AG09319 (cell line): Measurements from ENCODE around the gene UTS2R.

Experiments used
- DNase-seq: peaks from one replicate; pipeline ENCODE4 v3.0.0-alpha.2; 2010; ENCODE audit warnings: low read depth; ENCODE audit errors: extremely low read depth
- TF ChIP-seq, protein P1 (sequence below): IDR thresholded peaks from 2 replicates; pipeline ENCODE4 v1.5.1; 2011; ENCODE audit warnings: low read depth, mild to moderate bottlenecking, inconsistent platforms, low read length, moderate library complexity

The UTS2R gene

DNA sequence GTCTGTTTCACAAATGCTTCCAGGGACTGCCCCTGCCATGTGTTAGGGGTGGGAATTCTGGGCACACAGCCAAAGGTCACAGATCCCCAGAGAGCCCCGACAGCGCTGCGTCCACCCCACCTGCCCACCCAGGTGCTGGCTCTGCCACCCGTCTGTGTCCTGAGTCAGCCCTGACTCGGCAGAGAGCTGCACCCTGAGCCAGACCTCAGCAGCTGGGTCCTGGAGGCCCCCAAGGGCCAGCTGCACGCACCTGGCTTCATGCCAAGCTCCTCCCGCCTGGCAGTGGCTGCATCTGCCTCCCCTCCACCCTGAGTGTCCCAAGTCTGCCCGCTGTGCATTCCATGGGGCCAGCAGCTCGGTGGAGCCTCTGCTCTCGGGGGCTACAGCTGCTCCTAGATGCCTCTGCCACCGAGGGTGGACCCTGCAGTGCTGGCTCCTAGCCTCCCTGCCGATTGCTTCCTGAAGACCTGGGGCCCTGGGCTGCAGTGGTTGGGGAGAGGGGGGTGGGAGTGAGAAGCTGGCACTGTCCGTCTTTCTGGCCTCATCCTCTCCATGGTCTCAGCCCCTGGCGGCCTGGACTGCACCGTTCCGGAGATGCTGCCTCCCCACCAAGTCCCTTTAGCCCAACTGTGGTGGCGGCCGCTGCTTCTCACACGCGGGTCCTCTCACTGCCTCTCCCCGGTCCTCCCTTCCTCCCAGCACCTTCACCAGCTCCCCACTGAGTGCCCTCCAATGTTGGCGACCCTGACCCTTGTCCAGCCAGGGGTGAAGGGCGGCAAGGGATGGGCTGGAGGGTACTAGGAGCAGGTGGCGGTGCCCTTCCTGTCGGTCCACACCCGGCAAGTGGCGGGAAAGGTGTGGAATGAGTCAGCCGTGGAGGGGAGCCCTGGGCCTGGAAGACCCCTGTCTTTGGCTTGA is 41.0 kb upstream of the UTS2R start:
- DNase-seq, result no peak
- TF ChIP-seq, protein P1, sequence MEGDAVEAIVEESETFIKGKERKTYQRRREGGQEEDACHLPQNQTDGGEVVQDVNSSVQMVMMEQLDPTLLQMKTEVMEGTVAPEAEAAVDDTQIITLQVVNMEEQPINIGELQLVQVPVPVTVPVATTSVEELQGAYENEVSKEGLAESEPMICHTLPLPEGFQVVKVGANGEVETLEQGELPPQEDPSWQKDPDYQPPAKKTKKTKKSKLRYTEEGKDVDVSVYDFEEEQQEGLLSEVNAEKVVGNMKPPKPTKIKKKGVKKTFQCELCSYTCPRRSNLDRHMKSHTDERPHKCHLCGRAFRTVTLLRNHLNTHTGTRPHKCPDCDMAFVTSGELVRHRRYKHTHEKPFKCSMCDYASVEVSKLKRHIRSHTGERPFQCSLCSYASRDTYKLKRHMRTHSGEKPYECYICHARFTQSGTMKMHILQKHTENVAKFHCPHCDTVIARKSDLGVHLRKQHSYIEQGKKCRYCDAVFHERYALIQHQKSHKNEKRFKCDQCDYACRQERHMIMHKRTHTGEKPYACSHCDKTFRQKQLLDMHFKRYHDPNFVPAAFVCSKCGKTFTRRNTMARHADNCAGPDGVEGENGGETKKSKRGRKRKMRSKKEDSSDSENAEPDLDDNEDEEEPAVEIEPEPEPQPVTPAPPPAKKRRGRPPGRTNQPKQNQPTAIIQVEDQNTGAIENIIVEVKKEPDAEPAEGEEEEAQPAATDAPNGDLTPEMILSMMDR, result no peak

DNA sequence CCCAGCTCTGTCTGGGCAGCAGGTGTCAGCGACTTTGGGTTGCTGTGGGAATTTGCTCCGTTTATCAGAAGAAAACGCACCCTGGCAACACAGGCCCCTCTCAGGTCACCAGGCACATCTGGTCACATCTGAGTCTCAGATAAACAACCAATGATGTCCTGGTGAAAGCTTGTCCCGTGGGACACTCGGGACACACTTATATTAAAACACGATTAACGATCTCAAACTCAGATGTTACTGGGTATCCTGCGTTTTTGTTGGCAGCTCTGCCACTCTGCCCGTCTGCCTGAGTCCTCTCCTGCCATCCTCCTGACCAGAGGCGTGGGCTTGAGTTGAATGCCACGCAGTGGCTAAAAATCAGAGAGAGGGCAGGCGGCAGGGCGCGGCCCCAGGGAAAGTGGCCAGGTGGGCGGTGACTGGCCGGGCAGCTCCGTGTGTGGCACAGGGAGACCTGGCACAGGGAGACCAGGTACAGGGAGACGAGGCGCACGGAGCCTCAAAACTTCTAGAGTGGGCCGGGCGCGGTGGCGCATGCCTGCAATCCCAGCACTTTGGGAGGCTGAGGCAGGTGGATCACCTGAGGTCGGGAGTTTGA is 40.1 kb upstream of the UTS2R start:
- TF ChIP-seq, protein P1, result no peak
- no peak for DNase-seq

DNA sequence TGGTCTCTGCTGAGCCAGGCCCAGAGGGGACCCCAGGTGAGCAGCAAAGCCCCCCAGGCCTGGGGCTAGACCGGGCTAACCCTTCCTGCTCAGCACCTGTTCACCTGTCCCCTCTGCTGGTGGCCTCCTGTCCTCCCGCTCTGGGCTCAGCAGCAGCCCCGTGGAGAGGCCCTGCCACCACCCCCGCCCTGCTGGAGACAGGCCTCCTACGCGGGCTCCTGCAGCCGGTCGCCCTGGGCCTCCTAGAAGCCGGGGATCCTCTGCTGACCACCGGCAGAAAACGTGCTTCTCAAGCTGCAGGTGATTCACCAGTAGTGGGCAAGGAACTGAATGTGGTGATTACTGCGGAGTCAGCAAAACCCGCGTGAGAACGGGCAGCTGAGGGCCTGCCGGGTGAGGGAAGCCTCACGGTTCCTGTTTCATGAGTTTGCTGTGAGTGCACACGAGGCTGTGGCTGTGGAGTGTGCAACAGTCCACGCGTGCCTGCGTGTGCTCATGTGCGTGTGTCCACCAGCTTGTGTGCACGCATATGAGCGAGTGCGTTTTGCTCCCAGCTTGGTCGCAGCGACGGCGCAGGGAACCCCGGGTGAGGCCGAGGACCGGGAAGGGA is 38.8 kb upstream of the UTS2R start:
- DNase-seq, result no peak
- TF ChIP-seq, protein P1, result no peak

DNA sequence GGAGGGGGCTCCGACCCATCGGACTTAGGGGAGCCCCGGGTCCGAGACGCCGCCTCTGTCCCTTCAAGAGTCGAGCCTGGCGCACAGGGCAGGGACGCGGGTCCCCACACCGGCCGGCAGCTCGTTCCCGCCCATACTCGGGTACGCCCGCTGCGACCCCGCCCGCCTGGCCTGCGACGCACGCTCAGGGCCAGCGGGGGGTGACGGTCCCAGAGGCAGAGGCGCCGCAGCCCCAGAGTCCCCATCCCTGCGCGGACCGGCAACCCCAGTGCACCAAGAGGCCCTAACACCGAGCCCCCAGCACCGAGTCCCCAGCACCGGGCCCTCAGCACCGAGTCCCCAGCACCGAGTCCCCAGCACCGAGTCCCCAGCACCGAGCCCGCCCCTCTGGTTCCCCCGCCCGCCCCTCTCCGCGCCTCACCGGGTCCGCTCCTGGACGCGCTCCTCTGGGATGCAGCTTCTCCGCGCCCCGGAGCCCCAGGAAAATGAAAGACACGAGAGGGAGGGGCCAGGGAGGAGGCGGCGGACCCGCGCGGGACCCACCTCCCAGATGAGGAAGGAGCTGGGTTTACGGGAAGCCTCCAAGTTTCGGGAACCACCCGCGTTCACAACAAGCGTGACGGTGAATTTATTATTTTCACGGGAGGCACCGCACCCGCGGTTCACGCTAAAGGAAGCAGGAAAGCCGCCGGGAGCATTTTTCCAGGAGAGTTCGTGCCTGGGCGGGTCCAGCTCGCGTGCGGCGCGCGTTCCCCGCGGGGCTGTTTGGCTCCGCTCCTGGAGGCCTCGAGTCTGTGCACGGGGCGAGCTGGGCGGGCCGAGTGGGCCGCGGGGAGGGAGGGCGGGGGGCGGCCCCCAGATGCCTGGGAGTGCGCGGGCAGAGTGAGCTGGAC is 38.0 kb upstream of the UTS2R start, which contains the start of gene SECTM1:
SECTM1 (minus strand) TSS at position 488 of the 893 bp plus-strand sequence. CDS start 6,526 bp downstream, outside the sequence.
- TF ChIP-seq, protein P1, result no peak
- no peak for DNase-seq

DNA sequence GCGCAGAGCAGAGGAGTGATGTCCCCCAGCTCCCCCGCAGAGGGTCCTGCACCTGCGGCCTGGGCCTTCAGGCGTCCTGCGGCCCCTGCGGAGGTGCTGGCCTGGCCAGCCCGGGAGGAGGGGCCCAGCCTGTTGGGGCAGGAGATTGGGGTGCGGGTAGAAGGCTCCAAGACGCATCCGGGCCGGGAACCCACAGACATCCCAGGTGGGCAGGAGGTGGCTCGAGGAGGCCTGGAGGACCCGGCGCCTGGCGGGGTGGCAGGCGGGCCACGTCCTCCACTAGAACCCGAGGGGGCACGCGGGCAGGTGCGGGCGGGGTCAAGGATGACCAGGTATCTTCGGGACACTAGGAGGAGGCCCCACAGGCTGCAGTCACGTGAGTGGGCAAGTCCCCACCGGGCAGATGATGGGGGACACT is 37.4 kb upstream of the UTS2R start:
- TF ChIP-seq, protein P1, result no peak
- DNase-seq, result no peak

DNA sequence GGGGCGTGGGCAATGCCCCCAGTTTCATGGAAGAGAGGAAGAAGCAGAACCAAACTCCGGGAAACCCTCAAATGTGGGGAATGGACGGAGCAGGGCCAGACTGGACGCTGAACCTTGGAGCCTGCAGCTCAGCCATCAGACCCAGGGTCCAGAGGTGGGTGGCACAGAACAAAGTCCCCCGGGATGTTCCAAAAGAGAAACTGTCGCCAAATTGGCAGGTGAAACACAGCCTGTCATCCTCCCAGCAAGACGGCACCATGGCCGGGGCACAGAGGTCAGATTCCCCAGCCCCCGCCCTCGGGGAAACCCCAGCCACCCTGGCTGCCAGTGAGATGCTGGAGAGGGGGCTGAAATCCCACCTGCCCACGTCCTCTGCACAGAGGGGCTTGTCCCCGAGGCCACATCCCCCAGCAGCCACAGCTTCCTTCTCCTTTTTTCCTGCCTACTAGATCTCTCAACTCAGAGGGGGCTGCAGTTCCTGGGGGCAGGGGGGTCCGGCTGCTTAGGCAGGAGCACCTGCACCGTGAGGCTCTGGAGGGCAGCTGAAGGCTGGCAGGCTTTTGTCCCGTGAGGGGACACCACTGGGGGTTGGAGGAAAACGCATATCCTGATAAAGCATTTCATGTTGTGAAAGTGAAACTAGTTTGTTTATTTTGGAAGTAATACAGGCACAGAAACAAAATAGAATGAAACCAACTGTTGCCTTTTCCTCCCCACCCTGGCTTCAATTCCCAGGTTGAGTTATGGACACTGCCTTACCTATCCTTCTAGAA is 36.8 kb upstream of the UTS2R start:
- no peak for DNase-seq
- TF ChIP-seq, protein P1, result no peak
